ENCODE data around the gene SBSN.
A peak's percentile ranks its signal among the peaks of the same experiment; 100 is the strongest.

Gene SBSN

GRCh38 chr19:35539850-35540249, 11.7 kb upstream of the SBSN start:
- Histone ChIP-seq H2BK15ac (replicated peaks; ENCODE audit: low read depth) (no peak overlapping the region), H3K23ac (ENCODE audit: low read length) (no peak overlapping the region), H2AK5ac (ENCODE audit: low read length) (no peak overlapping the region), H3K56ac (ENCODE audit: low read length) (no peak overlapping the region), H3K4ac (ENCODE audit: low read depth, low read length) (no peak overlapping the region), H4K5ac (ENCODE audit: low read length) (no peak overlapping the region), H3K4me1 (ENCODE audit: control insufficient read depth, low read depth, low read length) (peaks cover 4% of the 10 kb centered on the region), H3K18ac (ENCODE audit: low read length) (no peak overlapping the region), H3K27me3 (ENCODE audit: insufficient read depth, low read length, poor library complexity) (no peaks in the 10 kb centered on the region), H2BK120ac (ENCODE audit: low read depth, low read length) (no peak overlapping the region), H3K79me2 (ENCODE audit: control insufficient read depth, insufficient read depth, low read length) (peaks cover 9% of the 10 kb centered on the region), H3K36me3 (ENCODE audit: control insufficient read depth, insufficient read depth, low read length) (no peaks in the 10 kb centered on the region), H2BK5ac (ENCODE audit: low read length) (no peak overlapping the region), H3K4me2 (ENCODE audit: low read length) (no peak overlapping the region), H3K79me1 (ENCODE audit: low read length) (peaks cover 15% of the 10 kb centered on the region), H4K8ac (ENCODE audit: low read depth, low read length) (no peak overlapping the region), H3K4me3 (ENCODE audit: low read length) (no peak overlapping the region), H3K27ac (ENCODE audit: low read depth, low read length) (no peak overlapping the region), H3K9ac (ENCODE audit: low read length) (no peak overlapping the region)
- WGBS (ENCODE audit: extremely low coverage, insufficient coverage, low lambda C conversion rate), result no CpG with 5 or more reads among the region's 12 CpGs
- no peak for DNase-seq

- Histone ChIP-seq H2BK15ac (replicated peaks; ENCODE audit: low read depth) (no peak overlapping the region), H3K27me3 (ENCODE audit: insufficient read depth, low read length, poor library complexity) (no peaks in the 10 kb centered on the region), H3K36me3 (ENCODE audit: control insufficient read depth, insufficient read depth, low read length) (no peaks in the 10 kb centered on the region), H3K79me2 (ENCODE audit: control insufficient read depth, insufficient read depth, low read length) (peaks cover 4% of the 10 kb centered on the region), H3K4me3 (ENCODE audit: low read length) (no peak overlapping the region), H3K18ac (ENCODE audit: low read length) (no peak overlapping the region), H4K5ac (ENCODE audit: low read length) (no peak overlapping the region), H4K8ac (ENCODE audit: low read depth, low read length) (no peak overlapping the region), H2BK5ac (ENCODE audit: low read length) (no peak overlapping the region), H3K23ac (ENCODE audit: low read length) (no peak overlapping the region), H3K4me1 (ENCODE audit: control insufficient read depth, low read depth, low read length) (peaks cover 2% of the 10 kb centered on the region), H3K56ac (ENCODE audit: low read length) (no peak overlapping the region), H3K27ac (ENCODE audit: low read depth, low read length) (no peak overlapping the region), H2BK120ac (ENCODE audit: low read depth, low read length) (no peak overlapping the region), H3K9ac (ENCODE audit: low read length) (no peak overlapping the region), H3K4ac (ENCODE audit: low read depth, low read length) (no peak overlapping the region), H3K79me1 (ENCODE audit: low read length) (peaks cover 9% of the 10 kb centered on the region), H3K4me2 (ENCODE audit: low read length) (no peak overlapping the region), H2AK5ac (ENCODE audit: low read length) (no peak overlapping the region)
- no CpG with 5 or more reads among the region's 6 CpGs for WGBS (ENCODE audit: extremely low coverage, insufficient coverage, low lambda C conversion rate)
- DNase-seq, result no peak
Measured at GRCh38 chr19:35539314-35539713, 11.2 kb upstream of the SBSN start.

GRCh38 chr19:35534803-35535480, 6.8 kb upstream of the SBSN start:
- H4K8ac ChIP-seq (ENCODE audit: low read depth, low read length), result no peak overlapping the region
- H3K4me2 ChIP-seq (ENCODE audit: low read length), result no peak overlapping the region
- H3K9ac ChIP-seq (ENCODE audit: low read length), result no peak overlapping the region
- no peak overlapping the region for H3K4ac ChIP-seq (ENCODE audit: low read depth, low read length)
- H3K36me3 ChIP-seq (ENCODE audit: control insufficient read depth, insufficient read depth, low read length), result no peaks in the 10 kb centered on the region
- H3K27me3 ChIP-seq (ENCODE audit: insufficient read depth, low read length, poor library complexity), result no peaks in the 10 kb centered on the region
- WGBS (ENCODE audit: extremely low coverage, insufficient coverage, low lambda C conversion rate), result no CpG with 5 or more reads among the region's 10 CpGs
- DNase-seq, result no peak
- H2BK15ac ChIP-seq (replicated peaks; ENCODE audit: low read depth), result no peak overlapping the region
- no peak overlapping the region for H4K5ac ChIP-seq (ENCODE audit: low read length)
- H3K79me1 ChIP-seq (ENCODE audit: low read length), result no peaks in the 10 kb centered on the region
- no peak overlapping the region for H3K23ac ChIP-seq (ENCODE audit: low read length)
- no peaks in the 10 kb centered on the region for H3K79me2 ChIP-seq (ENCODE audit: control insufficient read depth, insufficient read depth, low read length)
- H2AK5ac ChIP-seq (ENCODE audit: low read length), result no peak overlapping the region
- H2BK5ac ChIP-seq (ENCODE audit: low read length), result no peak overlapping the region
- H3K18ac ChIP-seq (ENCODE audit: low read length), result no peak overlapping the region
- no peak overlapping the region for H3K27ac ChIP-seq (ENCODE audit: low read depth, low read length)
- no peak overlapping the region for H3K56ac ChIP-seq (ENCODE audit: low read length)
- no peak overlapping the region for H2BK120ac ChIP-seq (ENCODE audit: low read depth, low read length)
- no peak overlapping the region for H3K4me3 ChIP-seq (ENCODE audit: low read length)
- peaks cover 4% of the 10 kb centered on the region for H3K4me1 ChIP-seq (ENCODE audit: control insufficient read depth, low read depth, low read length)

- Histone ChIP-seq H3K79me1 (ENCODE audit: low read length) (no peaks in the 10 kb centered on the region), H3K4me2 (ENCODE audit: low read length) (peak overlapping the region; percentile 60), H3K27ac (ENCODE audit: low read depth, low read length) (no peak overlapping the region), H3K56ac (ENCODE audit: low read length) (peak overlapping the region; percentile 79), H3K4me3 (ENCODE audit: low read length) (no peak overlapping the region), H2BK120ac (ENCODE audit: low read depth, low read length) (no peak overlapping the region), H4K5ac (ENCODE audit: low read length) (no peak overlapping the region), H3K18ac (ENCODE audit: low read length) (no peak overlapping the region), H3K9ac (ENCODE audit: low read length) (peak overlapping the region; percentile 21), H3K36me3 (ENCODE audit: control insufficient read depth, insufficient read depth, low read length) (no peaks in the 10 kb centered on the region), H2BK5ac (ENCODE audit: low read length) (no peak overlapping the region), H3K4ac (ENCODE audit: low read depth, low read length) (no peak overlapping the region), H4K8ac (ENCODE audit: low read depth, low read length) (no peak overlapping the region), H3K27me3 (ENCODE audit: insufficient read depth, low read length, poor library complexity) (no peaks in the 10 kb centered on the region), H3K79me2 (ENCODE audit: control insufficient read depth, insufficient read depth, low read length) (no peaks in the 10 kb centered on the region), H3K23ac (ENCODE audit: low read length) (no peak overlapping the region), H3K4me1 (ENCODE audit: control insufficient read depth, low read depth, low read length) (peaks cover 4% of the 10 kb centered on the region), H2AK5ac (ENCODE audit: low read length) (no peak overlapping the region), H2BK15ac (replicated peaks; ENCODE audit: low read depth) (no peak overlapping the region)
- WGBS (ENCODE audit: extremely low coverage, insufficient coverage, low lambda C conversion rate), result no CpG with 5 or more reads among the region's 30 CpGs
- DNase-seq, result peak; percentile 86
Measured at GRCh38 chr19:35533822-35534392, 5.8 kb upstream of the SBSN start.

- H3K9ac ChIP-seq (ENCODE audit: low read length), result peak within 1 kb of the TSS; percentile 21
- H4K5ac ChIP-seq (ENCODE audit: low read length), result no peak within 1 kb of the TSS
- no peak within 1 kb of the TSS for H2BK5ac ChIP-seq (ENCODE audit: low read length)
- H3K79me1 ChIP-seq (ENCODE audit: low read length), result no peaks in the 10 kb centered on the region
- no peaks in the 10 kb centered on the region for H3K36me3 ChIP-seq (ENCODE audit: control insufficient read depth, insufficient read depth, low read length)
- no peaks in the 10 kb centered on the region for H3K27me3 ChIP-seq (ENCODE audit: insufficient read depth, low read length, poor library complexity)
- no peak within 1 kb of the TSS for H3K27ac ChIP-seq (ENCODE audit: low read depth, low read length)
- H3K23ac ChIP-seq (ENCODE audit: low read length), result no peak within 1 kb of the TSS
- no peak within 1 kb of the TSS for H4K8ac ChIP-seq (ENCODE audit: low read depth, low read length)
- no peak within 1 kb of the TSS for H2BK120ac ChIP-seq (ENCODE audit: low read depth, low read length)
- H3K56ac ChIP-seq (ENCODE audit: low read length), result peak within 1 kb of the TSS; percentile 79
- no peak within 1 kb of the TSS for H3K18ac ChIP-seq (ENCODE audit: low read length)
- no CpG with 5 or more reads among the region's 39 CpGs for WGBS (ENCODE audit: extremely low coverage, insufficient coverage, low lambda C conversion rate)
- DNase-seq, result peak; percentile 36
- peak within 1 kb of the TSS; percentile 60 for H3K4me2 ChIP-seq (ENCODE audit: low read length)
- H3K4me1 ChIP-seq (ENCODE audit: control insufficient read depth, low read depth, low read length), result peaks cover 4% of the 10 kb centered on the region
- H3K4ac ChIP-seq (ENCODE audit: low read depth, low read length), result no peak within 1 kb of the TSS
- no peaks in the 10 kb centered on the region for H3K79me2 ChIP-seq (ENCODE audit: control insufficient read depth, insufficient read depth, low read length)
- H3K4me3 ChIP-seq (ENCODE audit: low read length), result no peak within 1 kb of the TSS
- no peak within 1 kb of the TSS for H2AK5ac ChIP-seq (ENCODE audit: low read length)
- no peak within 1 kb of the TSS for H2BK15ac ChIP-seq (replicated peaks; ENCODE audit: low read depth)
Measured at GRCh38 chr19:35533201-35533821, 5.2 kb upstream of the SBSN start, which contains the start of gene GAPDHS. Gene GAPDHS (plus strand): TSS chr19:35533456. CDS start chr19:35533528, 72 bp downstream.
